ENCODE data around the gene WDR45B. TPM values are rescaled to one million over a fixed set of nuclear protein-coding genes. Genes with fewer than 3 reads are reported as not detected.
A peak's percentile ranks its signal among the peaks of the same experiment; 100 is the strongest.

Gene WDR45B
- total RNA-seq, 4 donors from 2014 or later, result 68.1 to 108 (median 83.6) TPM

DNA sequence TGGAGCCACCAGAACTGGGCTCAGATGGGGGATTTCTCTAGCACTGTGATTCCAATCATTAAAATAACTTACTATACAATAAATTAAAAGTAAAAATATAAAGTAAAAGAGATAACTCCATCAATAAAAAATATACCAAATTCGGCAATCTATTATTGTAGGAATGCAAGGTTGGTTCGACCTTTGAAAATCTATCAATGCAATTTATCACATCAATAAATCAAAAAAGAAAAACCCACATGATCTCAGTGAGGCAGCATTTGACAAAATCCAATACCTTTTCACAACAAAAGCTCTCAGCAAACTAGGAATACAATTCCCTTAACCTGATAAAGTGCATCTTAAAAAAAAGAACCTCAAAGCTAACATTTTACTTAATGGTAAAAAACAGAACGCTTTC lies 33.3 kb upstream of the WDR45B start:
- no peaks in the 10 kb centered on the region for H3K27me3 ChIP-seq

DNA sequence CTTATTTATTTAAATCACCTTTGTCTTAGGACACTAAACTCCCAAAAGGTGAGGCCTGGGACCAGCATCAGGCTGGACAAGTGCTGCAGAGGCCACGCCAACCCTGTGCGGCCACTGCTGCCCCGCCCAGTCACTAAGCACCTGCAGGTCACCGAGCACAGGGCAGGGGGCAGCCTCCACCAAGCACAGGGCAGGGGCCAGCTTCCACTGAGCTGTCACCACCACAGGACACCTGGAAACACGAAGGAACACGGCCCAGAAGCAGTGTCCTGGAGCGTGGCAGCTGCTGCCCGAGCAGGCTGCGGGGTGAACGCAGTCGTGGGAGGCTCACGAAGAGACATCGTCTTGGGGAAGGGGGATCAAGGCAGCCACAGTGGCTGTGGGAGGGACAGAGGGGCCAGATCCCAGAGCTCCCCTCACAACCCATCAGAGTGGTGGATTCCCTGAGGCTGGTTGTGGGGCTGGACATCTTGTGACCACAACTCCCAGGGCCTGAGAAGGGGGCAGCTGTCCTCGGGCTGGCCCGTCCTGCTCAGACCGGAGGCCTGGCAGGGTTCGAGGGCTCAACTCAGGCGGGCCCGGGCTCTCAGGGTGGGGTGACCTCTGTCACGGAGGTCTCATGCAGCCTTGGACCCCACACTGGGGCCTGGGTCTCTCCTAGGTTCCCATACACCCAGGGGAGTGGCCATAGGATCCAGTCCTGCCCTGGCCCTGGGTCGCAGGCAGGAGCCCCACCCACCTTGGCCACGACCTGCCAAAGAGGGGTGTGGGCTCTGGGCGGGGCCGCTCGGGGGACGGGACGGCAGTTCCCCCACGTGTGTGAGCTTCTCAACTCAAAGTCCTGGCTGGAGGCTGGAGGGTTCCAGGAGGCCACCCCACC lies 31.6 kb upstream of the WDR45B start:
- Histone ChIP-seq H3K27ac (peak overlapping the region in 3 of 4 donors; percentile 55 to 64 (median 62)), H3K36me3 (no peaks in the 10 kb centered on the region), H3K27me3 (no peaks in the 10 kb centered on the region), H3K9me3 (peaks cover 0 to 10% of the 10 kb centered on the region in 2 donors), H3K4me3 (no peak overlapping the region), H3K4me1 (peaks cover 3 to 34% (median 12%) of the 10 kb centered on the region in 4 donors)
- in situ Hi-C loops (cut with MboI; ENCODE audit: low pct_ligation_motif_present in 1 of 4, low pct_unique_long_range_greater_than_20kb in 1 of 4, low sequenced_read_pairs in 3 of 4), result no loop called here
- peak in 3 of 5 experiments; percentile 22 to 48 (median 25) for TF ChIP-seq CTCF (IDR thresholded peaks at IDR 0.05)
- TF ChIP-seq EP300 (IDR thresholded peaks at IDR 0.05; ENCODE audit: low read depth), result no peak
- no peak for TF ChIP-seq POLR2AphosphoS5 (IDR thresholded peaks at IDR 0.05)
- TF ChIP-seq POLR2A (IDR thresholded peaks at IDR 0.05), result no peak
- intact Hi-C loops (cut with DNase I; ENCODE audit: low total_unique reads), result no loop called here
- DNase-seq, result peak; percentile 68
- 20 to 72% methylated on average over 1 to 28 of the region's 28 CpGs for WGBS, 2 donors (ENCODE audit: low coverage in 1 of 2)

More for the DNA sequence above, 33.3 kb upstream of the WDR45B start:
- TF ChIP-seq POLR2AphosphoS5 (IDR thresholded peaks at IDR 0.05) (no peak), EP300 (IDR thresholded peaks at IDR 0.05; ENCODE audit: low read depth) (no peak), CTCF (IDR thresholded peaks at IDR 0.05) (no peak), POLR2A (IDR thresholded peaks at IDR 0.05) (no peak)
- in situ Hi-C loops (cut with MboI; ENCODE audit: low pct_ligation_motif_present in 1 of 4, low pct_unique_long_range_greater_than_20kb in 1 of 4, low sequenced_read_pairs in 3 of 4) (no loop called here), intact Hi-C loops (cut with DNase I; ENCODE audit: low total_unique reads) (no loop called here)
- Histone ChIP-seq H3K4me1 (peaks cover 3 to 32% (median 15%) of the 10 kb centered on the region in 4 donors), H3K27ac (no peak overlapping the region), H3K36me3 (no peaks in the 10 kb centered on the region), H3K4me3 (no peak overlapping the region), H3K9me3 (peaks cover 0 to 10% of the 10 kb centered on the region in 2 donors)
- no peak for DNase-seq
- WGBS, 2 donors (ENCODE audit: low coverage in 1 of 2), result 95 to 100% methylated on average over 2 to 3 of the region's 3 CpGs

DNA sequence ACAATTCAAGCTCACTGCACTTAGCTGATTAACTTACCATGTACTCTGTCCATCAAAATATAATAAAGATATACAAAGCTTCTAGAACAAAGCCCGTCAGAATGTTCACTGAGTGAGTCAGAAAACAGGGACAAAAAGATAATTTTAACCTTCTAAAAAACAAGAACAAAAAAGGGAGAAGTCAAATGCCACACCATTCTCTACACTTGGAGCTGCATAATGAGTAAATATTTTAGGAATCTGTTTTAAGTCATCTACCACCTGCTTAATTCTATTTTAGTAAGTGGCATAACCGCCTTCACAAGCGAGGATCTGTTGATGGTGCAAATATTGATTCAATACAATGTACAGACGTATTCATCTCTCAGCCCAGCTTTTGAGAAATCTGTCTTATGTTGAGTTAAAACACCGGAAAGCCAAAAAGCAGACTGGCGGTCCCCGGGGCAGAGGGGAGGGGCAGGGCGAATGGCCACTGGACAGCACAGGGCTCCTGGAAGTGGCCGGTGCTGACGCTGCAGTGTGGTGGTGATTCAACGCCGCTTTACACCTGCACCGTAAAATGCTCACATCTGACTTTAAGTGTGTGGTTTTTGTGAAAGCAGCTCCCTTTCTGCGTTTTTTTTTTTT lies 30.1 kb upstream of the WDR45B start:
- 79 to 89% methylated on average over 14 of the region's 14 CpGs for WGBS, 2 donors (ENCODE audit: low coverage in 1 of 2)
- Histone ChIP-seq H3K36me3 (no peaks in the 10 kb centered on the region), H3K4me1 (peaks cover 3 to 30% (median 9%) of the 10 kb centered on the region in 4 donors), H3K4me3 (no peak overlapping the region), H3K27me3 (no peaks in the 10 kb centered on the region), H3K27ac (no peak overlapping the region), H3K9me3 (peaks cover 0 to 10% of the 10 kb centered on the region in 2 donors)
- TF ChIP-seq POLR2A (IDR thresholded peaks at IDR 0.05) (no peak), POLR2AphosphoS5 (IDR thresholded peaks at IDR 0.05) (no peak), CTCF (IDR thresholded peaks at IDR 0.05) (no peak), EP300 (IDR thresholded peaks at IDR 0.05; ENCODE audit: low read depth) (no peak)
- intact Hi-C loops (cut with DNase I; ENCODE audit: low total_unique reads) (no loop called here), in situ Hi-C loops (cut with MboI; ENCODE audit: low pct_ligation_motif_present in 1 of 4, low pct_unique_long_range_greater_than_20kb in 1 of 4, low sequenced_read_pairs in 3 of 4) (no loop called here)
- no peak for DNase-seq

- H3K4me3 ChIP-seq, result no peak overlapping the region
- DNase-seq, result no peak
- intact Hi-C loops (cut with DNase I; ENCODE audit: low total_unique reads), result no loop called here
- H3K27ac ChIP-seq, result no peak overlapping the region
- peaks cover 0 to 10% of the 10 kb centered on the region in 2 donors for H3K9me3 ChIP-seq
- peaks cover 0 to 21% (median 10%) of the 10 kb centered on the region in 4 donors for H3K4me1 ChIP-seq
- H3K36me3 ChIP-seq, result no peaks in the 10 kb centered on the region
- H3K27me3 ChIP-seq, result no peaks in the 10 kb centered on the region
- in situ Hi-C loops (cut with MboI; ENCODE audit: low pct_ligation_motif_present in 1 of 4, low pct_unique_long_range_greater_than_20kb in 1 of 4, low sequenced_read_pairs in 3 of 4), result no loop called here
- WGBS, 2 donors (ENCODE audit: low coverage in 1 of 2), result 83 to 91% methylated on average over 3 to 23 of the region's 23 CpGs
- no peak for TF ChIP-seq EP300 (IDR thresholded peaks at IDR 0.05; ENCODE audit: low read depth)
- TF ChIP-seq POLR2AphosphoS5 (IDR thresholded peaks at IDR 0.05), result no peak
- no peak for TF ChIP-seq POLR2A (IDR thresholded peaks at IDR 0.05)
- TF ChIP-seq CTCF (IDR thresholded peaks at IDR 0.05), result no peak
These were observed 29.2 kb upstream of the WDR45B start for GRCh38 chr17:82677353-82677925.
